Activated naive CD8-positive, alpha-beta T cell treated with anti-CD3 and anti-CD28 coated beads, Interleukin-2, amount 50 U/mL, for 24 hours (primary cell): ENCODE measurements around the gene PAFAH2.
"Not testable (repeated sequence)": the region's sequence is repeated elsewhere in the genome, so short reads cannot be mapped to it uniquely, and the experiment has no call there.

Source experiments
- ATAC-seq: fragments of 150-1000 bp; cut with Tn5 transposase; one replicate; pipeline ENCODE4 v1.10.0; 2021
- DNase-seq: peaks from one replicate; pipeline ENCODE4 v3.0.0; 2021
- H3K27ac Mint-ChIP-seq: one replicate; pipeline ENCODE4 v1.8.0; 2021; ENCODE audit warnings: mild to moderate bottlenecking, mixed read lengths
- H3K27me3 Mint-ChIP-seq: one replicate; pipeline ENCODE4 v1.8.0; 2021; ENCODE audit warnings: mixed read lengths
- H3K36me3 Mint-ChIP-seq: one replicate; pipeline ENCODE4 v1.8.0; 2021; ENCODE audit warnings: low read depth, mixed read lengths
- H3K4me1 Mint-ChIP-seq: one replicate; pipeline ENCODE4 v1.8.0; 2021; ENCODE audit warnings: mixed read lengths
- H3K4me3 Mint-ChIP-seq: one replicate; pipeline ENCODE4 v1.8.0; 2021; ENCODE audit warnings: mild to moderate bottlenecking, moderate library complexity, mixed read lengths
- H3K9me3 Mint-ChIP-seq: one replicate; pipeline ENCODE4 v1.8.0; 2021; ENCODE audit warnings: mixed read lengths

The PAFAH2 gene

DNA sequence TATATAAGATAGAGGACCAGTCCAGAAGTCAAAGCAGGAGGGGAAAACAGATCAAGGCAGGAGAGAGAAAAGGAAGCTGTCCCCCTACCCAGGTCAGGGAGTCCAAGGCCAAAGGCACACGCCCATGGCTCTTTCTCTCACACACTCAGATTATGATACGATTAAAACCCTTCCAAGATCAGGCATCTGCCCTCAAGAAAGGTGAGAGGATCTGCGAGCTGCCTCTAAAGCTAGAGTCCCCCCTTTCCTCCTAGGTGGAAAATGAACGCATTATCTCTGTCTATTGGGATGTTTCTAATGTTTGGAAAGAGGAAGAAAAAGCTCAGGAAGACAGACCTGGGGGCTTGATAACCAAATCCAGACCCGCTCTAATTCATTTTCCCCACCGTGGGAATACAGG lies 7.6 kb downstream of the PAFAH2 start:
- H3K27ac Mint-ChIP-seq: peak overlapping the region; percentile 80
- no peak for ATAC-seq
- no peak for DNase-seq
- peaks cover 50% of the 10 kb centered on the region for H3K4me1 Mint-ChIP-seq
- H3K4me3 Mint-ChIP-seq: peak overlapping the region; percentile 76
- H3K27me3 Mint-ChIP-seq: no peaks in the 10 kb centered on the region
- peaks cover 8% of the 10 kb centered on the region for H3K36me3 Mint-ChIP-seq
- H3K9me3 Mint-ChIP-seq: no peaks in the 10 kb centered on the region

DNA sequence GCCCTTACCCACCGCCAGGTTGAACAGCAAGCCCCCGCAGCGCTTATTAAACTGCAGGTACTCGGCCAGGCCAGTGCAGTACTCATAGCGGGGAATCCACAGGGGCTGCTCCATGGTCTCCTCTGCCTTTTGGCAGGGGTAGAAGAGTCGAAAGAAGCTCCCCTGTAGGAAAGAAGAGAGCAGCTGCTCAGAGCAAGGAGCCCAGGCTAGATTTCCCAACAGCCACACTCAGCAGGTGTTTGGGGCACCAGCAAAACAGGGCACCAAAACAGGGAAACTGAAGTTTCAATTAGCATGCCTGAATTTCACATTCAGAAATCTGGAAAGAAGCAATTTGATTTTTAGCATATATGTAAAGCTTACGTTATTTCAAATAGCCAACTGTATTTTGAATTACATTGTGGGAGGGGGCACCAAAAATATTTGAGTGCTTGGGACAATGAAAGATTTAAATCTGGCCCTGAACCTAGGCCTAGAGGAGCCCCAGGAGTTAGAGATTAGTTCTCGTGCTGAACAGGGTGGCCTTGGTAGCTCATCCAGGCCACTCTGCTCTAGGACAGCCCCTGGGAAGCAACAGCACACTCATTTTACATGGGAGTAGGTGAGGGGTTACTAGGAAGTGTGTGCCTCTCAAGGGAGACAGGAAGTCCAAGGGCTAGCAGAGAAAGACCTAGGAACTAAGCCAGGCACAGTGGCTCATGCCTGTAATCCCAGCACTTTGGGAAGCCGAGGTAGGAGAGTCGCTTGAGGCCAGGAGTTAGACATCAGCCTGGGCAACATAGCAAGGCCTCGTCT lies 8.2 kb downstream of the PAFAH2 start:
- H3K27ac Mint-ChIP-seq: peak overlapping the region; percentile 80
- ATAC-seq: no peak
- H3K4me1 Mint-ChIP-seq: peaks cover 50% of the 10 kb centered on the region
- no peaks in the 10 kb centered on the region for H3K27me3 Mint-ChIP-seq
- peaks cover 8% of the 10 kb centered on the region for H3K36me3 Mint-ChIP-seq
- no peaks in the 10 kb centered on the region for H3K9me3 Mint-ChIP-seq
- H3K4me3 Mint-ChIP-seq: peak overlapping the region; percentile 76
- DNase-seq: no peak

DNA sequence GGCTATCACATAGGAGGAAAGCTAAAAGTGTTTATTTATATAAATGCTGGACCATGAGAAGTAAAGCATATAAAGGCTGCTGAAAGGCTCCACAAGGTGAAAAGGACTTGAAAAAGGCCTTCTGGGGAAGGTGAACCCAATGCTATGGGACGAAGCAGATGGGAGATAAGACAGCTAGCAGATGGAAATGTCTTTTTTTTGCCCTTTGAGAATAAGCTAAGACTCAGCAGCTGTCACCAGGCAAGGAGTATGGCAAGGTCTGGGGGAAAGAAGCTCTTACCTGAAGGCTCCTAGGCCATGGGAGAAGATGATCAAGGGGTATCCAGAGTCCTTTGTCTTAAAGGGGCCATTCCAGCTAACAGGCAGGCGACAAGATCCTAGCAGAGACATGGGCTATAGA lies 9.9 kb downstream of the PAFAH2 start:
- no peak for ATAC-seq
- H3K4me1 Mint-ChIP-seq: peaks cover 43% of the 10 kb centered on the region
- H3K36me3 Mint-ChIP-seq: peaks cover 8% of the 10 kb centered on the region
- H3K27me3 Mint-ChIP-seq: no peaks in the 10 kb centered on the region
- H3K4me3 Mint-ChIP-seq: no peak overlapping the region
- no peaks in the 10 kb centered on the region for H3K9me3 Mint-ChIP-seq
- no peak for DNase-seq
- no peak overlapping the region for H3K27ac Mint-ChIP-seq

DNA sequence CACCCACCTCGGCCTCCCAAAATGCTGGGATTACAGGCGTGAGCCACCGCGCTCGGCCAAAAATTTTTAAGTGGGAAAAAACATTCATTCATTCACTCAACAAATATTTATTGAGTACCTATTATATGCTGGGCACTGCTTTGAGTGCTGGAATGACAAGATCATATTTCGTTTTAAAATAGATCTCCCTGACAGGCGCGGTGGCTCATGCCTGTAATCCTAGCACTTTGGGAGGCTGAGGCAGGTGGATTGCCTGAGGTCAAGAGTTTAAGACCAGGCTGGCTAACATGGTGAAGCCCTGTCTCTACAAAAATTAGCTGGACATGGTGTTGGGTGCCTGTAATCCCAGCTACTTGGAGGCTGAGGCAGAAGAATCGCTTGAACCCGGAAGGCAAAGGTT lies 11.1 kb downstream of the PAFAH2 start:
- H3K4me3 Mint-ChIP-seq, DNase-seq, H3K9me3 Mint-ChIP-seq, H3K27ac Mint-ChIP-seq, H3K27me3 Mint-ChIP-seq, ATAC-seq: not testable (repeated sequence)
- H3K36me3 Mint-ChIP-seq: peaks cover 14% of the 10 kb centered on the region
- peaks cover 31% of the 10 kb centered on the region for H3K4me1 Mint-ChIP-seq

DNA sequence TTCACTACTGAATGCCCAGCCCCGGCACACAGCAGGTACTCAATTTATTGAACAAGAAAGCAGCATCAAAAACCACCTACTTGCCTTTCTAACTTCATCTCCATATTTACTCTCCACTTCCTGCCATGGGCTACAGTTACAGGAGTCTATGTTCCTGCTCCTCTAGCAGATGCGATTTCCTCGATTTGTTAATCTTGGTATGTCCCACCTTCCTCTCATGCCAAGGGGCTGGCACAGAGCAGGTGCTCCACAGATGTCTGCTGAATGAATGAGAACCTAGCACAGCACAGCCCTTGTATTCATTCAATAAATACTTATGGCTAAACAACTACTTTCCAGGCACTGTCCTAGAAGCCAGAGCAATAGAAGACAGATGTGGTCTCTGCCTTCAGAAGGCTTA lies 12.2 kb downstream of the PAFAH2 start:
- Mint-ChIP-seq H3K9me3 (no peaks in the 10 kb centered on the region), H3K4me3 (no peak overlapping the region), H3K36me3 (peaks cover 18% of the 10 kb centered on the region), H3K27me3 (no peaks in the 10 kb centered on the region), H3K4me1 (peaks cover 25% of the 10 kb centered on the region), H3K27ac (no peak overlapping the region)
- no peak for DNase-seq
- no peak for ATAC-seq

DNA sequence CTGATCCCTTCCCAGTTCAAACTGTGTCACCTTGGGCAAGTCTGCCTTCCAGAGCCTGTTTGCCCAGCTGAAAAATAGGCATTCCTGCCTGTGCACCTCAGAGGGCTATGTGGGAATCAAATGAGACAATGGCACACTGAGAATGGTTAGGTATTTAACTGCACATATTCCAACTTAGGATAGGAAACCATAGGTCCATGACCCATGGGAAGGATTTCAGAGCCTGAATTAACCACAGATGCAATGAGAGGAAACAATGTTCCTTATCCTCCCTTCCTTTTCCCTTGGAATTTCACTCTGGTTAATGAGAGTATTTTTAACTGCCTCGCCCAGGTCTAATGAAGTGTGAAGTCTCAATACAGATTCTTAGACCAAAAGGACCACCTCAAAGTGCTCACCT lies 12.7 kb downstream of the PAFAH2 start:
- Mint-ChIP-seq H3K4me3 (no peak overlapping the region), H3K4me1 (peaks cover 21% of the 10 kb centered on the region), H3K9me3 (no peaks in the 10 kb centered on the region), H3K27ac (no peak overlapping the region), H3K36me3 (peaks cover 18% of the 10 kb centered on the region), H3K27me3 (no peaks in the 10 kb centered on the region)
- ATAC-seq (no peak), DNase-seq (no peak)

DNA sequence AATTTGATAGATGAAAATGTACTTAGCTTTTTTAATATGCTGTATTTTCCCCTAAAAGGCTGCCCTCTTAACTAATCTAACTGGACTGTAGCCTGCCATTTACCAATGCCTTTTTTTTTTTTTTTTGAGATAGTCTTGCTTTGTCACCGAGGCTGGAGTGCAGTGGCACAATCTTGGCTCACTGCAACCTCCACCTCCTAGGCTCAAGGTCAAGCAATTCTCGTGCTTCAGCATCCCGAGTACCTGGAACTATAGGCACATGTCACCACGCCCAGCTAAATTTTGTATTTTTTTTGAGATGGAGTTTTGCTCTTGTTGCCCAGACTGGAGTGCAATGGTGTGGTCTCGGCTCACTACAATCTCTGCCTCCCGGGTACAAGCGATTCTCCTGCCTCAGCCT lies 18.7 kb downstream of the PAFAH2 start:
- Mint-ChIP-seq H3K27me3 (no peaks in the 10 kb centered on the region), H3K27ac (no peak overlapping the region), H3K4me3 (no peak overlapping the region), H3K36me3 (peaks cover 28% of the 10 kb centered on the region), H3K9me3 (no peaks in the 10 kb centered on the region), H3K4me1 (no peaks in the 10 kb centered on the region)
- DNase-seq (no peak), ATAC-seq (no peak)

DNA sequence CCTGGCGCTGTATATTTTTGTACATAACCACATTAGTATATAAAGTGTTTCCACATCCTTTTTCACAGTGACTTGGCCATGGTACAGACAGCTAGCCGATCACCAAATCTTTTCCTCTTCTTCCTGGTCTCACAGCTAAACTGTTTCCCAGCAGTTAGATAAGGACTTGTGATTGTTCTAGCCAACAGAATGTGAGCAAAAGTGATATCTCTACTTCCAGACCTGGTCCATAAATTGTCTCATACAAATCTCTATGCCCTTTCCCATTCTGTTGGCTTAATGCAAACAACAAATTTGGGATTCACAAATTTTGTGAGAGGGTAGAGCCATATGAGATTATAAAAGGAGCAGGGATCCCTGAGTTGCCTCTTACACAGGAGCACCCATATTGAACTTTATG lies 19.5 kb downstream of the PAFAH2 start:
- no peak overlapping the region for H3K4me3 Mint-ChIP-seq

DNA sequence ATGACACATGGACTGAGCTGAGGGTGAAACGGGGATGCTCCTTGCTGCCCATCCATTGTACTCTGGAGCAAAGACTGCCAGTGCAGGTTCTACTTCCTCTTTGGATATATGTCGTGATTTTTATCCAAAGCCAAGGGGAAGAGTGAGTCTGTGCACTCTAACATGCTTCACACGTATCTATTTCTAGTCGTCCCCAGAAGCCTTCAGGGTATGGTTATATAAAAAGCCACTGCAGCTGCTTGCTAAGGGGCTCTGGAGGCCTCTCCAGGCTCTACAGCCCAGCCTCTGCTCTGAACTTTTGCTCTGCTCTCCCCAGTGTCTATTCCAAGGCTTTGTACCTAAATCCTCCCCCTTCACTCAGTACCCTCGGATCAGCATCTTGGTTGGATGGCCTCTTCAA lies 20.1 kb downstream of the PAFAH2 start:
- no peak overlapping the region for H3K4me3 Mint-ChIP-seq
- H3K36me3 Mint-ChIP-seq: peaks cover 33% of the 10 kb centered on the region
- no peak for DNase-seq
- peaks cover 8% of the 10 kb centered on the region for H3K4me1 Mint-ChIP-seq
- no peak for ATAC-seq
- no peaks in the 10 kb centered on the region for H3K9me3 Mint-ChIP-seq
- no peaks in the 10 kb centered on the region for H3K27me3 Mint-ChIP-seq
- no peak overlapping the region for H3K27ac Mint-ChIP-seq

More for the DNA sequence above, 19.5 kb downstream of the PAFAH2 start:
- Mint-ChIP-seq H3K27ac (no peak overlapping the region), H3K36me3 (peaks cover 33% of the 10 kb centered on the region), H3K27me3 (no peaks in the 10 kb centered on the region), H3K4me1 (peaks cover 5% of the 10 kb centered on the region), H3K9me3 (no peaks in the 10 kb centered on the region)
- DNase-seq: no peak
- no peak for ATAC-seq

DNA sequence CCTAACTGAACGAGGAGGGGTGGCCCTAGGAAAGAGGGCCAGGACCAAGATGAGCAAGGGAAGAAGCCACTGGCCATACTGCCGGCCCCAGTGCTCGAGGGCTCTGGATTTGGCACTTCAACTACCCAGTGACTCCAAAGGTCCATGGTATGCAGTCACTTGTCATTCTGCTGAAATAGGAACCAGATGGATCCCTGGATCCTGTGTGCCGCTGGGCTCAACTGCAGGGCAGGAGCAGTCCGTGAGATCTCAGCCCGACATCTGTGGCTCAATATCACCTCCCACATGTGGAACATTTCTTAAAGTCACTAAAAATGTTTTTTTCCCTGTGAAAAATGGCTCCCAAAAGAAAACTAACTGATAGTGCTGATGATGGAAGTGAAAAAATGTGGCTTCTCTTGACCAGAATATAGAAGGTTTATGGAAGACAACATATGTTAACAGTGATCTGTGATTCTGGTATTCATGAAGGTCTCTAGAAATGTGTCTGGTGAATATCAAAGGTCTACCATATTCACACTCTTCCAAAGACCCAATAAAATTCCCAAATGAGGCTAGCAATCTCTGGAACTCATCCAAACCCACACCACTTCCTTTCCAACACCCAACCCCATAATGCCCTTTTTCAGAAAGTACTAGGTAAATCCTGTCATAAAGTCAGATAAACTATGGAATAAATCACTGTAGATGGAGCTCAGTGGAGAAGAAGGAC lies 24.1 kb downstream of the PAFAH2 start:
- no peaks in the 10 kb centered on the region for H3K27me3 Mint-ChIP-seq
- peaks cover 34% of the 10 kb centered on the region for H3K4me1 Mint-ChIP-seq
- ATAC-seq (no peak), DNase-seq (no peak)
- no peak overlapping the region for H3K4me3 Mint-ChIP-seq
- peaks cover 34% of the 10 kb centered on the region for H3K36me3 Mint-ChIP-seq
- H3K9me3 Mint-ChIP-seq: no peaks in the 10 kb centered on the region
- no peak overlapping the region for H3K27ac Mint-ChIP-seq

DNA sequence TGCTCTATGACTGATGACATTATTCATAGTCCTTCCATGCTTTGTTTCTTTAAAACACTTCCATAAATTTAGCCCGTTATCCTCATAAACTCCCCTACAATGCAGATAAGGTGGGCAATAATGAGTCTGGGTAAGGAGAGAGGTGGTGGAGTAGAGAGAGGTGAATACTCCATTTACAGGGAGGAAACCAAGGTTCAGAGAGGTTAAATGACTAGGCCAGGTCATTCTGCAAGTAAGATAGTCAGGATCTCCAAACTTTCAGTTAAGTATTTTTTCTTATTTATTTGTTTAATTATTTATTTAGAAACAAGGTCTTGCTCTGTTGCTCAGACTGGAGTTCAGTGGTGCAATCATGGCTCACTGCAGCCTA lies 26.1 kb downstream of the PAFAH2 start:
- H3K27me3 Mint-ChIP-seq: no peaks in the 10 kb centered on the region
- H3K4me3 Mint-ChIP-seq: no peak overlapping the region
- DNase-seq: no peak
- peaks cover 34% of the 10 kb centered on the region for H3K4me1 Mint-ChIP-seq
- peaks cover 41% of the 10 kb centered on the region for H3K36me3 Mint-ChIP-seq
- H3K27ac Mint-ChIP-seq: peak overlapping the region; percentile 86
- peak; percentile 35 for ATAC-seq
- H3K9me3 Mint-ChIP-seq: no peaks in the 10 kb centered on the region

DNA sequence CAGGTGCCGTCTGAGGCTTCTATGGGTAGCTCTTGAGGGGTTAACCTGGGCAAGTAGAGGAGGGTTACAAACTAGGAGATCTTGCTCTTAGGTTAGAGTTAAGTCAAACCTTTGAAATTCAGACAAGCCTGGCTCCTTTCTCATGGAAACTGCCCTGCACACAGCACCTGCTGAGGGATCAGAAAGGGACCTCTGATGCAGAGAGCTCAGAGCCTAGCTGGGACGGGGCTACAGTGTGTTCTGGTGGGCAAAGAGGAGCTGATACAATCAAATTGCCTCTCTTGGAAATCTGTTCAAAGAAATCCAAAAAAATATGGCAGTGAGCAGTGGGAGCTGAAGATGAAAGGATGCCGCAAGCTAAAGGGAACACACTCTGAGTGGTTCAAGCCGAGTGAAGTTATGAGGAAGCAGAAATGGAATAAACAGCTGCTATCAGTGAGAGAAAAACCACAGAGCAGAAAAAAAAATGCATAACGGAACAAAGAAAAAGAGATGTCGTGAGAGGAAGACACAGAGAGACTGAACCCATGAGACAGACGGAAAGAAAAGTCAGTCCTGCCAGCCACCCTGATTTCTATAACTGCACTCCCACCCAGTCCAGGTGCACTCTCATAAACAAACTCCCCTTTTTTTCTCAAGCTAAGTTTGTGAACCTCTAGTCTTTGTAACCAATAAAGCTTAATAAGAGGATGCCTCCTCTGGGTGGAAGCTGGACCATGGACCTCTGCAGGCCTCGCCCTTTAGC lies 26.6 kb downstream of the PAFAH2 start:
- ATAC-seq (peak; percentile 89), DNase-seq (no peak)
- Mint-ChIP-seq H3K27ac (peak overlapping the region; percentile 86), H3K27me3 (no peaks in the 10 kb centered on the region), H3K36me3 (peaks cover 38% of the 10 kb centered on the region), H3K4me3 (peak overlapping the region; percentile 30), H3K9me3 (no peaks in the 10 kb centered on the region), H3K4me1 (peaks cover 34% of the 10 kb centered on the region)

DNA sequence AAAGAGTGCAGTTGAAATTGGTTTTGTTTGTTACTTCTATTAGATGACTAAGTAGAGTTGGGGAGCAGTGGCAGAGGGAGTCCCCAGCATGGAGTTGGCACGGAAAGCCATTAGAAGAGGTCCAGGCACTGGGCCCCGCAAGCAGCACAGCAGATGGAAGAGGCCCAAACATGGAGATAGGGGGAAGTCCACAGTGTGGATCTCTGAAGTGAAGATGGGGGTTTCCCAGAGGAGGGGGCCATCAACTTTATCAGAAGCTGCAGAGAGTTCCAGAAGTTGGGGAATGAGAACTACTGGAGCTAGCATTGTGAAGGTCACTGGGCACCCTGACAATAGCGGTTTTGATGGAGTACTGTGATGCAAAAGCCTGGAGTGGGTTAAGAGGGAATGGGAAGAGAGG lies 30.6 kb downstream of the PAFAH2 start:
- DNase-seq (no peak), ATAC-seq (no peak)
- H3K27me3 Mint-ChIP-seq: no peaks in the 10 kb centered on the region
- peak overlapping the region; percentile 32 for H3K27ac Mint-ChIP-seq
- peaks cover 29% of the 10 kb centered on the region for H3K36me3 Mint-ChIP-seq
- H3K4me1 Mint-ChIP-seq: peaks cover 22% of the 10 kb centered on the region
- no peak overlapping the region for H3K4me3 Mint-ChIP-seq
- H3K9me3 Mint-ChIP-seq: no peaks in the 10 kb centered on the region

DNA sequence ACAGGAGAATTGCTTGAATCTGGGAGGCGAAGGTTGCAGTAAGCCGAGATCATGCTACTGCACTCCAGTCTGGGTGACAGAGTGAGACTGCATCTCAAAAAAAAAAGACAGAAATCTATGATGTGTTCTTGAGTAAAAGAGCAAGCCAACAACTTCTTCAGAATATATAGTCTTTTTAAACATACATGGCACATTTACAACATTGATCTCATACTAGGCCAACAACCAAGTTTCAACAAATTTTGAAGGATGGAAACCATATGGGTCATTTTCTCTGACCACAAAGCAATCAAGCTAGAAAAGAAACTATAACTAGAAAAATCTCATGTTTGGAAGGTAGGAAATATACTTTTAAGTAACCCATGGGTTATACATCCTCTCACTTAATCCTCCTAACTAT lies 38.3 kb downstream of the PAFAH2 start:
- Mint-ChIP-seq H3K27me3 (no peaks in the 10 kb centered on the region), H3K9me3 (no peaks in the 10 kb centered on the region), H3K4me3 (no peak overlapping the region), H3K27ac (no peak overlapping the region), H3K36me3 (peaks cover 38% of the 10 kb centered on the region), H3K4me1 (no peaks in the 10 kb centered on the region)
- DNase-seq: no peak
- ATAC-seq: no peak

DNA sequence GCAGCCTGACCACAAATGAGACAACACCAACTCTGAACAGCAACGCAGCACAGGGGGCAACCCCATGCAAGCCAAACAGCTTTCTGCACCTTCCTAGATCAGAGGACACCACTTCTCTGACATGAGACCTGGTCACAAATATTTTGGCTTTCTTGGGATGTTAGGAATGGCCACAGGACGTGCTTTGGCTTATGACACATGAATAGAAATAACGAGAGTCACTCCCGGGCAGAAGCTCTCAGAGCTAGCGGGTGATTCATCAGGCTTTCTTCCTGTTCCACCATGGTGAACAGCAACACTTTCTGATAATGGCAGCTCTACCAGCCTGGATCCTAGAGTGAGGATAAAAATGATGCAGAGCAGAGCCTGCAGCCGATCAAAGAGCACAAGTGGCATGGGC lies 39.4 kb downstream of the PAFAH2 start:
- DNase-seq (no peak), ATAC-seq (no peak)
- Mint-ChIP-seq H3K36me3 (peaks cover 36% of the 10 kb centered on the region), H3K27ac (peak overlapping the region; percentile 19), H3K9me3 (no peaks in the 10 kb centered on the region), H3K4me1 (peaks cover 4% of the 10 kb centered on the region), H3K27me3 (no peaks in the 10 kb centered on the region), H3K4me3 (no peak overlapping the region)
